ENCODE measurements around the gene PRDM16. TPM values are rescaled to one million over a fixed set of nuclear protein-coding genes. Genes with fewer than 3 reads are reported as not detected.

The PRDM16 gene
- total RNA-seq, 4 donors from 2014 or later, result 5.9 to 41.7 (median 11.2) TPM

GRCh38 chr1:3148171-3148570 lies 79.2 kb downstream of the PRDM16 start:
- DNase-seq (ENCODE audit: low spot score in 2 of 2), result no peak
- 88 to 90% methylated on average over 6 of the region's 6 CpGs for WGBS, 2 donors
- H3K4me1 ChIP-seq, result peaks cover 0 to 17% (median 2%) of the 10 kb centered on the region in 4 donors
- peak overlapping the region in 1 of 4 donors; percentile 33 for H3K27ac ChIP-seq
- no peaks in the 10 kb centered on the region for H3K9me3 ChIP-seq
- TF ChIP-seq EP300 (IDR thresholded peaks at IDR 0.05), result no peak
- TF ChIP-seq POLR2A (IDR thresholded peaks at IDR 0.05), result no peak
- no peak for TF ChIP-seq CTCF (IDR thresholded peaks at IDR 0.05)
- H3K27me3 ChIP-seq, result peaks cover 0 to 10% of the 10 kb centered on the region in 2 donors
- H3K4me3 ChIP-seq, result no peak overlapping the region
- no peaks in the 10 kb centered on the region for H3K36me3 ChIP-seq

- Histone ChIP-seq H3K27me3 (peaks cover 0 to 13% of the 10 kb centered on the region in 2 donors), H3K27ac (no peak overlapping the region)
These were observed 80.3 kb downstream of the PRDM16 start for GRCh38 chr1:3149277-3149676.

GRCh38 chr1:3151456-3151855 lies 82.5 kb downstream of the PRDM16 start:
- Histone ChIP-seq H3K27ac (peak overlapping the region in 2 of 4 donors; percentile 36 to 67), H3K36me3 (no peaks in the 10 kb centered on the region)

More at GRCh38 chr1:3149277-3149676, 80.3 kb downstream of the PRDM16 start:
- H3K9me3 ChIP-seq, result no peaks in the 10 kb centered on the region
- DNase-seq (ENCODE audit: low spot score in 2 of 2), result no peak
- WGBS, 2 donors, result 79 to 84% methylated on average over 8 of the region's 8 CpGs
- peaks cover 0 to 25% (median 3%) of the 10 kb centered on the region in 4 donors for H3K4me1 ChIP-seq
- H3K4me3 ChIP-seq, result no peak overlapping the region
- H3K36me3 ChIP-seq, result no peaks in the 10 kb centered on the region
- no peak for TF ChIP-seq CTCF (IDR thresholded peaks at IDR 0.05)

GRCh38 chr1:3152143-3152542 lies 83.1 kb downstream of the PRDM16 start:
- DNase-seq (ENCODE audit: low spot score in 2 of 2), result no peak
- TF ChIP-seq EP300 (IDR thresholded peaks at IDR 0.05), result no peak
- TF ChIP-seq CTCF (IDR thresholded peaks at IDR 0.05), result no peak
- no peak for TF ChIP-seq POLR2A (IDR thresholded peaks at IDR 0.05)
- Histone ChIP-seq H3K27ac (peak overlapping the region in 2 of 4 donors; percentile 36 to 67), H3K9me3 (no peaks in the 10 kb centered on the region), H3K4me1 (peaks cover 0 to 33% (median 3%) of the 10 kb centered on the region in 4 donors), H3K27me3 (peaks cover 0 to 17% of the 10 kb centered on the region in 2 donors), H3K4me3 (no peak overlapping the region), H3K36me3 (no peaks in the 10 kb centered on the region)

More at GRCh38 chr1:3151456-3151855, 82.5 kb downstream of the PRDM16 start:
- 23 to 60% methylated on average over 8 to 14 of the region's 14 CpGs for WGBS, 2 donors
- Histone ChIP-seq H3K9me3 (no peaks in the 10 kb centered on the region), H3K4me1 (peaks cover 0 to 28% (median 3%) of the 10 kb centered on the region in 4 donors), H3K4me3 (no peak overlapping the region), H3K27me3 (peaks cover 0 to 11% of the 10 kb centered on the region in 2 donors)
- TF ChIP-seq EP300 (IDR thresholded peaks at IDR 0.05), result no peak
- no peak for TF ChIP-seq CTCF (IDR thresholded peaks at IDR 0.05)
- no peak for TF ChIP-seq POLR2A (IDR thresholded peaks at IDR 0.05)
- no peak for DNase-seq (ENCODE audit: low spot score in 2 of 2)

GRCh38 chr1:3153197-3153596 lies 84.2 kb downstream of the PRDM16 start:
- no peak overlapping the region for H3K4me3 ChIP-seq
- H3K27ac ChIP-seq, result no peak overlapping the region
- peaks cover 0 to 17% of the 10 kb centered on the region in 2 donors for H3K27me3 ChIP-seq
- H3K4me1 ChIP-seq, result peaks cover 0 to 33% (median 3%) of the 10 kb centered on the region in 4 donors
- TF ChIP-seq CTCF (IDR thresholded peaks at IDR 0.05) (no peak), POLR2A (IDR thresholded peaks at IDR 0.05) (no peak), EP300 (IDR thresholded peaks at IDR 0.05) (no peak)
- WGBS, 2 donors, result 78 to 86% methylated on average over 3 to 12 of the region's 13 CpGs
- H3K36me3 ChIP-seq, result no peaks in the 10 kb centered on the region
- H3K9me3 ChIP-seq, result no peaks in the 10 kb centered on the region
- DNase-seq (ENCODE audit: low spot score in 2 of 2), result no peak
